ENCODE measurements around the gene SAMD9L.

DNA sequence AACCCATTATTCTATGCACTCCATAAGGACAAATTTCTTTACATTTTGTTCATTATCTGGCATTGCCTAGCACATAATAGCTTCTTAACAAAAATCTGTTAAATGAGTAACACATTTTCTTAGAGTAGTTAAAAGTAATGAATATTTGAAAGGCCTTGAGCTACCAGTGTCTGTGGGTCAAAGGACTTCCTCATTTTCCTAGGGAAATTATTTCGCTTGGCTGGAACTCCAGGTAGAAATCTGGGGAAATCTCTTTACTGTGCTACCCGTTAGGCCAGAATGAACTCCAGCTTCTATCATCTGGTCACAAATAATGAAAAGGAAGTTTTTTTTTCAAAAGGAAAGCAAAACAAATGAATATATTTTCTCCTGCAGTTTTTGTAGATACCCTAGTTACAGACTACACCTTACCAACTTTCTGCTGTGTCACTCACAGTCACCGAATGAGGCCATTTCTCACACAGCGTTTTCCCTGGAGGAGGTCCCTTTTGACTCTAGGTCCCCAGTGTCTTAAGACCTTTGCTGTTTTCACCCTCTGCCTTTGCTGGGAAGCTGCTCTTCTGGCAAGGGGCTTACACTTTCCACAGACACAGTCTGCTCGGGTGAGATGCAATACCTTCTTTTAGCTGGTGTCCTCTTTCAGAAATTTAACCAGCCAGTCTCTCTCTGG, 1.6 kb downstream of the SAMD9L start:
- TF ChIP-seq, protein P1, sequence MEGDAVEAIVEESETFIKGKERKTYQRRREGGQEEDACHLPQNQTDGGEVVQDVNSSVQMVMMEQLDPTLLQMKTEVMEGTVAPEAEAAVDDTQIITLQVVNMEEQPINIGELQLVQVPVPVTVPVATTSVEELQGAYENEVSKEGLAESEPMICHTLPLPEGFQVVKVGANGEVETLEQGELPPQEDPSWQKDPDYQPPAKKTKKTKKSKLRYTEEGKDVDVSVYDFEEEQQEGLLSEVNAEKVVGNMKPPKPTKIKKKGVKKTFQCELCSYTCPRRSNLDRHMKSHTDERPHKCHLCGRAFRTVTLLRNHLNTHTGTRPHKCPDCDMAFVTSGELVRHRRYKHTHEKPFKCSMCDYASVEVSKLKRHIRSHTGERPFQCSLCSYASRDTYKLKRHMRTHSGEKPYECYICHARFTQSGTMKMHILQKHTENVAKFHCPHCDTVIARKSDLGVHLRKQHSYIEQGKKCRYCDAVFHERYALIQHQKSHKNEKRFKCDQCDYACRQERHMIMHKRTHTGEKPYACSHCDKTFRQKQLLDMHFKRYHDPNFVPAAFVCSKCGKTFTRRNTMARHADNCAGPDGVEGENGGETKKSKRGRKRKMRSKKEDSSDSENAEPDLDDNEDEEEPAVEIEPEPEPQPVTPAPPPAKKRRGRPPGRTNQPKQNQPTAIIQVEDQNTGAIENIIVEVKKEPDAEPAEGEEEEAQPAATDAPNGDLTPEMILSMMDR (conservative IDR thresholded peaks at IDR 0.05 in 1 of 2, IDR thresholded peaks at IDR 0.05 in 1 of 2; ENCODE audit: extremely low read depth in 1 of 2, insufficient read depth in 1 of 2, low read depth in 1 of 2, low read length in 2 of 2), result no peak
- TF ChIP-seq EZH2 (IDR thresholded peaks at IDR 0.05; ENCODE audit: borderline replicate concordance, low read length), result no peak

Data from mammary epithelial cell (primary cell).